ENCODE measurements around the gene TCF23.

DNA sequence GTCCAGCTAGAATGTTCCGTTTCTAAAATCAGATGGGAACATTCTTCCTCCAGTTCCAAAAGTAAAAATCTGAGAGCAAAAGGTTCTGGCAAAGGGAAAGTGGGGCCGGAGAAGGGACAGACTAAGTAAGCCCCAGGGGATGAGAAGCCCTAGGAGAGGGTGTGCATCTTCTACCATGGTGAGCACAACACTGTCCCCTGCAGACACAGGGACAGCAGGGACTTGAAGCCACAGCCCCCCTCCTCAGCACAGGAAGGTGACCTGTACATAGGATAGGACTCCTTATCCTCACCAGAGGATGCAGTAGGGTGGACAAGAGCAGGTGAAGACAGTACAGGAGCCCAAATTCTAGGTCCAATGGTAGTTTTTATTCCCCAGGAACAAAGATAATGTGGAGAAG is 50.4 kb downstream of the TCF23 start:
- TF ChIP-seq, protein P1, sequence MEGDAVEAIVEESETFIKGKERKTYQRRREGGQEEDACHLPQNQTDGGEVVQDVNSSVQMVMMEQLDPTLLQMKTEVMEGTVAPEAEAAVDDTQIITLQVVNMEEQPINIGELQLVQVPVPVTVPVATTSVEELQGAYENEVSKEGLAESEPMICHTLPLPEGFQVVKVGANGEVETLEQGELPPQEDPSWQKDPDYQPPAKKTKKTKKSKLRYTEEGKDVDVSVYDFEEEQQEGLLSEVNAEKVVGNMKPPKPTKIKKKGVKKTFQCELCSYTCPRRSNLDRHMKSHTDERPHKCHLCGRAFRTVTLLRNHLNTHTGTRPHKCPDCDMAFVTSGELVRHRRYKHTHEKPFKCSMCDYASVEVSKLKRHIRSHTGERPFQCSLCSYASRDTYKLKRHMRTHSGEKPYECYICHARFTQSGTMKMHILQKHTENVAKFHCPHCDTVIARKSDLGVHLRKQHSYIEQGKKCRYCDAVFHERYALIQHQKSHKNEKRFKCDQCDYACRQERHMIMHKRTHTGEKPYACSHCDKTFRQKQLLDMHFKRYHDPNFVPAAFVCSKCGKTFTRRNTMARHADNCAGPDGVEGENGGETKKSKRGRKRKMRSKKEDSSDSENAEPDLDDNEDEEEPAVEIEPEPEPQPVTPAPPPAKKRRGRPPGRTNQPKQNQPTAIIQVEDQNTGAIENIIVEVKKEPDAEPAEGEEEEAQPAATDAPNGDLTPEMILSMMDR (conservative IDR thresholded peaks at IDR 0.05; ENCODE audit: low read length) = no peak
- TF ChIP-seq EZH2phosphoT487 (IDR thresholded peaks at IDR 0.05; ENCODE audit: borderline replicate concordance) = no peak

Data from Loucy (cell line).